AG04449 (cell line): ENCODE data around the gene ANKRD33B.

Experiments
- CTCF ChIA-PET: fragments of 350-600 bp; formaldehyde crosslinking; extraction: SDS; loops from one replicate; lab custom pipeline; 2021; ENCODE audit warnings: antibody characterized with exemption; lab: Yijun Ruan, JAX
- POLR2A ChIA-PET: fragments of 400-600, 350-600 bp; formaldehyde crosslinking; extraction: SDS; loops from one replicate; lab custom pipeline; 2020; ENCODE audit warnings: antibody characterized with exemption, inconsistent platforms; lab: Yijun Ruan, JAX
- DNase-seq: peaks from one replicate; pipeline ENCODE4 v3.0.0-alpha.2; 2010; ENCODE audit warnings: low read depth, low spot score
- H3K4me3 ChIP-seq: 2 replicates; pipeline ENCODE4 v1.5.1; 2011; ENCODE audit warnings: low read depth, mild to moderate bottlenecking, control low read depth, low read length
- TF ChIP-seq, protein P1 (sequence below): IDR thresholded peaks from one replicate; pipeline ENCODE4 v1.5.1; 2011; ENCODE audit warnings: mild to moderate bottlenecking, moderate library complexity, low read length, control low read depth, inconsistent platforms; ENCODE audit not compliant: insufficient read depth; ENCODE audit errors: missing control alignments

ANKRD33B gene

DNA sequence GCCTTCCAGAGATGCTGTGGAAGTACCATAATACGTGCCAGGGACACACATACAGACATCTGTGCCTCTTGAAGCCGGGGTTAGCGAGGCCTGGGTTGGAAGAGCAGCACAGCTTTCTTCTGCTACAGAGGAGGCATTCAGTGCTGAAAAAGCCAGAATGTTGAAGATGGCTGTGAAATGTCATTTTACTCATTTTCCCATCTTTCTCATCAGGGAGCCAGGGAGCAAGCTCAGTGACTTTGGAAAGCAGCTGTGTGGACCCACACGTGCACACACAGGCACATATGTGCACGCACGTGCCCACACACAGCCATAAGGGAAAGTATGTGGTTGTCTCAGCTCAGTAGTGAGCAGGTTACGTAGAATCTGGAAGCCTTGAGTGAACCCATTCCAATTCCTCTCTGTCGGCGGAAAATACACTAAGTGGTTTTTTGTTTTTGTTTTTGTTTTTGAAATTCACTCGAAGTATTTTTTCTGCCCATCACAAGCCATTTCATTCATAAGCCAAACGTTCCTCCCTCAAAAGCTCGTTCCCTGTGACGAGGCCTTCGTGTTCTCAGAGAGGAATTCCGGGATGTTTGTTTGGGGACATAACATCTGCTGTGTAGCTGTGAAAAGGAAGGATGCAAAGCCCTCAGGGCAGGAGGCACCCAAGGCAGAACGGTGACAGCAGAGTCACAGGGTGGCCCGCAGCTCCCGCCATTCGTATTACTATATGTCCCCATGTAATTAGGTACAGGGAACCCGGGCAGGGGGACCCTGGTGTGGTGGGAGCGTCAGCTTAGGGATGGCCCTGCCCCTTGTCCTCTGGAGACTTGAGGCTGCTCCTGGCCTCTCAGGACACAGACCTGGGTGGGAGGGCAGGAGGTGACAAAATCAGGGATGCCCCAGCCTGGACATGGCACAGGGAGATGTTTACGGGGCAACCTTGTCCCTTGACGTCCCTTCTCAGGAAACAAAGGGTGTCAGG lies 29.0 kb upstream of the ANKRD33B start:
- CTCF ChIA-PET = interaction anchor here (1.2 kb wide), 1 partner anchor 25 kb away, joined by 4 read pairs; no protein-coding TSS in a partner anchor
- POLR2A ChIA-PET = no interaction called here
- TF ChIP-seq, protein P1, sequence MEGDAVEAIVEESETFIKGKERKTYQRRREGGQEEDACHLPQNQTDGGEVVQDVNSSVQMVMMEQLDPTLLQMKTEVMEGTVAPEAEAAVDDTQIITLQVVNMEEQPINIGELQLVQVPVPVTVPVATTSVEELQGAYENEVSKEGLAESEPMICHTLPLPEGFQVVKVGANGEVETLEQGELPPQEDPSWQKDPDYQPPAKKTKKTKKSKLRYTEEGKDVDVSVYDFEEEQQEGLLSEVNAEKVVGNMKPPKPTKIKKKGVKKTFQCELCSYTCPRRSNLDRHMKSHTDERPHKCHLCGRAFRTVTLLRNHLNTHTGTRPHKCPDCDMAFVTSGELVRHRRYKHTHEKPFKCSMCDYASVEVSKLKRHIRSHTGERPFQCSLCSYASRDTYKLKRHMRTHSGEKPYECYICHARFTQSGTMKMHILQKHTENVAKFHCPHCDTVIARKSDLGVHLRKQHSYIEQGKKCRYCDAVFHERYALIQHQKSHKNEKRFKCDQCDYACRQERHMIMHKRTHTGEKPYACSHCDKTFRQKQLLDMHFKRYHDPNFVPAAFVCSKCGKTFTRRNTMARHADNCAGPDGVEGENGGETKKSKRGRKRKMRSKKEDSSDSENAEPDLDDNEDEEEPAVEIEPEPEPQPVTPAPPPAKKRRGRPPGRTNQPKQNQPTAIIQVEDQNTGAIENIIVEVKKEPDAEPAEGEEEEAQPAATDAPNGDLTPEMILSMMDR = no peak
- DNase-seq = no peak
- H3K4me3 ChIP-seq = no peak overlapping the region

DNA sequence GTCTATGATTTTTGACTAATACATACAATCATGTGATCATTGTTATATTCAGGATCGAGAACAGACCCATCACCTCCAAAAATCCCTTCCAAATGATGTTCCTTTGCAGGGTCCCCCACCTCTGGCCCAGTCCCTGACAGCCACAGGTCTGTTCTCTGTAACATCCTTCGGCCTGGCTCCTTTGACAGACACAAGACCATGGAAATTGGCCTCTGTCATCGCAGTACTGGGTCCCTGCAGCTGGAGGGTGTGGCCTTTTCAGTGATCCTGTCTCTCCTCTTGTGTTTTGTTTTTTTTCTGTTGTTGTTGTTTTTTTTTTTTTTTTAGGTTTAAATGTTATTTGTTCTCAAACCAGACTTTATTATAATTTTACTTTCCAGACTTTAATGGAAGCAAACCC lies 27.4 kb upstream of the ANKRD33B start:
- TF ChIP-seq, protein P1 = no peak
- H3K4me3 ChIP-seq = no peak overlapping the region
- DNase-seq = no peak
- CTCF ChIA-PET = interaction anchor here (1.2 kb wide), 1 partner anchor 91 kb away, joined by 4 read pairs; no protein-coding TSS in a partner anchor
- POLR2A ChIA-PET = no interaction called here

DNA sequence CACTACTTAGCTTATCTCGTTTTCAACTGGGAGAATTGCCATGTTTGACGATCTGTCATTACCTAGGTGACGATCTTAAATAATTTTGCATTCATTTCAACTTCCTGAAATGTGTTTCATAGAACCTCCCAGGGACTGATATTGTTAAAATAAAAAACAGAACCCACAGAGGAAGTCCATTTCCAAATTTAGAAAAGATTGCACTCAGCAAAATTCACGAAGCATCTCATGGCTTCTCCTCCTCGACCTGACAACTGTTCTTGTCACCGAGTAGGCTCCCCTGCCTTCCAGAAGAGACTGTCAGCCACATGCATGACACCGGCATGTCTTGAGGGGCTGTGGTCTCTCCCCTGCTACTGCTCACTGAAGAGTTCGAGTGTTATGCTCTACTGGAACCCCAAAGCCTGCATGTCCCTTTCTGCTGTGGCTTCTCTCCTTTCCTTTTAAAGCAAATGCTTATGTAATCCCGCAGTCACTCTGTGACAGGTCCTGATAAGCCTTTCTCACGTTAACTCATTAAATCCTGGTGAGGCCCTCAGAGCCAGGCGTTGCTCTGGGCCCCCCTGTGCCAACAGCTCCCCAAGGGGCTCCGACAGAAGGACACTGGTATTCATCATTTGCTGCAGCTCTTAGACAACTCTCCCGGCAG lies 26.8 kb upstream of the ANKRD33B start:
- no peak for DNase-seq
- ChIA-PET POLR2A (no interaction called here), CTCF (interaction anchor here (1.2 kb wide), 1 partner anchor 91 kb away, joined by 4 read pairs; no protein-coding TSS in a partner anchor)
- no peak overlapping the region; the same call in 1 of the 2 replicates for H3K4me3 ChIP-seq
- TF ChIP-seq, protein P1 = no peak

DNA sequence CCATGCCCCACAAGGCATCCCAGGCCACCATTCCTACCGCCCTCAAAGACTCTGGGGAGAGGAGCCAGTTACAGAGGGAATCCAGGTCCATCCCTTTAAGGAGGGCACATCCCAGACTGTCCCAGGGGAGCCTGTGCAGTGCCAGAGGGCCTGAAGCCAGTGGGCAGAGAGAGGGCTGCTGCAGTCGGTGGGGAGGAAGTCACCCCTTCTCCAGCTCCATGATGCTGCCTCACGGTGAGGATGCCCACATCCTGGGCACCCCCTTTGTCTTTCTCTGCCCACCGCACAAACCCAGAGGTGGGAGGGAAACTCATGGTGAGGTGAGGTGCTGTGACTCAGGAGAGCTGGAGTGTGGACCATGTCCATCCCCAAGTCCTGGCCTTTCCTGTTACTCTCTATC lies 26.2 kb upstream of the ANKRD33B start:
- DNase-seq = no peak
- ChIA-PET CTCF (interaction anchor here (1.2 kb wide), 1 partner anchor 90 kb away, joined by 4 read pairs; no protein-coding TSS in a partner anchor), POLR2A (no interaction called here)
- no peak overlapping the region for H3K4me3 ChIP-seq
- TF ChIP-seq, protein P1 = no peak

DNA sequence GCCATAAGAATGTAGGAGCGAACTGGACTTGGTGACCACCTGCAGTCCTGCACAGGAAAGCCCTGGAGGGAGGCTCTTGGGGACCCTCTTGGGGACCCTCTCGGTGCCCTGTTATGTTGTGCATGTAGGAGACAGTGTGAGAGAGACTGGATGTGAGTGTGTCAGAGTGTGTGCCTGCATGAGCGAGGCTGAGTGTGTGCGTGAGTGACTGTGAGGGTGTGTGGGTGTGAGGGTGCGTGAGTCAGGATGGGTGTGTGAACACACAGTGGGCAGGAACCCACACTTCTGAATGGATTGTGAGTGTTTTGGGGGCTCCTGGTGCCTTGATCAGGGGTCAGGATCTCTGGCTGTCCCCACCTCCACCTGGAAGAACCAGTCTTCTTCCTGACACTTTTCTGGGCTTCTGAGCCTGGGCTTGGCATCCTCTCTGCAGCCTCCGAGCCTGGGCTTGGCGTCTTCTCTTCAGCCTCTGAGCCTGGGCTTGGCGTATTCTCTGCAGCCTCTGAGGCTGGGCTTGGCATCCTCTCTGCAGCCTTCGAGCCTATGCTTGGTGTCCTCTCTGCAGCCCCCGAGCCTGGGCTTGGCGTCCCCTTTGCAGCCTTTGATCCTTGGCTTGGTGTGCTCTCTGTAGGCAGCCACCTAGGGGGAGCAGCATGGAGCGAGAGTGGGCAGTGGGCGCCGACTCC lies 25.6 kb upstream of the ANKRD33B start:
- ChIA-PET CTCF (interaction anchor here (1.3 kb wide), 1 partner anchor 9 kb away, joined by 4 read pairs; no protein-coding TSS in a partner anchor), POLR2A (no interaction called here)

More for the DNA sequence above, 25.6 kb upstream of the ANKRD33B start:
- H3K4me3 ChIP-seq = no peak overlapping the region
- TF ChIP-seq, protein P1 = no peak
- DNase-seq = no peak
